Stimulated activated CD4-positive, alpha-beta T cell treated with anti-CD3 and anti-CD28 coated beads, TNF-alpha, amount 100 ng/mL, for 4 hours (primary cell): ENCODE data around the gene RPS6KA4.

Source experiments
- DNase-seq, 3 experiments: peaks; one replicate each; pipeline ENCODE4 v3.0.0-alpha.2; 2020; ENCODE audit warnings: low read depth in 3 of 3

RPS6KA4 gene

GRCh38 chr11:64367931-64368672, 9.1 kb downstream of the RPS6KA4 start:
- DNase-seq: no peak

- no peak for DNase-seq
These were observed 9.7 kb downstream of the RPS6KA4 start for GRCh38 chr11:64368673-64369074.

- no peak for DNase-seq
These were observed 10.8 kb downstream of the RPS6KA4 start for GRCh38 chr11:64369440-64370421.

GRCh38 chr11:64371201-64371600, 12.2 kb downstream of the RPS6KA4 start:
- DNase-seq: no peak

GRCh38 chr11:64372021-64372420, 13.1 kb downstream of the RPS6KA4 start:
- DNase-seq: no peak

GRCh38 chr11:64372802-64373597, 14.0 kb downstream of the RPS6KA4 start:
- DNase-seq: no peak

GRCh38 chr11:64373598-64373974, 14.6 kb downstream of the RPS6KA4 start:
- no peak for DNase-seq

- DNase-seq: no peak
These were observed 17.1 kb downstream of the RPS6KA4 start for GRCh38 chr11:64376071-64376470.

- DNase-seq: no peak
These were observed 19.4 kb downstream of the RPS6KA4 start for GRCh38 chr11:64378335-64378880.

GRCh38 chr11:64379160-64379559, 20.2 kb downstream of the RPS6KA4 start:
- no peak for DNase-seq

- no peak for DNase-seq
These were observed 21.1 kb downstream of the RPS6KA4 start for GRCh38 chr11:64379817-64380709.

- DNase-seq: no peak
These were observed 22.4 kb downstream of the RPS6KA4 start for GRCh38 chr11:64381350-64381749.

GRCh38 chr11:64382047-64382446, 23.1 kb downstream of the RPS6KA4 start:
- no peak for DNase-seq

GRCh38 chr11:64382586-64382985, 23.6 kb downstream of the RPS6KA4 start:
- DNase-seq: no peak

- no peak for DNase-seq
These were observed 24.6 kb downstream of the RPS6KA4 start for GRCh38 chr11:64383580-64383979.

GRCh38 chr11:64384028-64384737, 25.2 kb downstream of the RPS6KA4 start:
- DNase-seq: no peak

GRCh38 chr11:64384981-64385944, 26.3 kb downstream of the RPS6KA4 start:
- no peak for DNase-seq

- DNase-seq: no peak
These were observed 27.2 kb downstream of the RPS6KA4 start for GRCh38 chr11:64385945-64386704.
